ENCODE results near the gene BCDIN3D. TPM values are rescaled to one million over a fixed set of nuclear protein-coding genes. Genes with fewer than 3 reads are reported as not detected.

Gene BCDIN3D
- total RNA-seq, 4 donors from 2014 or later: 2.2 to 6.2 (median 5.5) TPM

DNA sequence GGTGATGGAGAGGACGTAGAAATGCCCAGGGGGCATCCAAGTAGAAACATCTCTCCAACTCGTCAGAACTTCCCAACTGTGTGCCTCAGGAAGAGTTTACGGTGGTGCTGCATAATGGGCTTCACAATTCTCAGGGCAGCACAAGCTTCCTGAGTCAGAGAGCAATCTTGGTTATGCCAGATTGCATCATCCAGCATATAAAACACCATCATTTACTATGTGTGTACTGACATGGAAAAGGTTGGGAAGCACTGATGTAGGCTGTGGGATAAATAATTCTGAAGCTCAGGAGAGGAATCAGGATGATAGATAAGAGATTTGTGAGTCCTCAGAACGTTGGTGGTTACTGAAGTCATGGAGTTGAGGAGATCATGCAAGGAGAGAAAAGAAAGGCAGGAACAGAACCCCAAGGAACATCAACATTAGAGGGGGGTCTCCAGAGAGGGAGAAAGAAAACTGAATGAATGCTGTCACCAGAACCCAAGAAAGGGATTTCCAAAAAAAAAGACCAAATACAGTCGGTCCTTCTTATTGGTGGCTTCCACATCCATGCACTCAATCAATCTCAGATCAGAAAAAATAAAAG is 10.0 kb downstream of the BCDIN3D start:
- TF ChIP-seq POLR2AphosphoS5 (IDR thresholded peaks at IDR 0.05) (no peak), EP300 (IDR thresholded peaks at IDR 0.05) (no peak), POLR2A (IDR thresholded peaks at IDR 0.05; ENCODE audit: low read depth) (no peak)
- TF ChIP-seq, protein P1, sequence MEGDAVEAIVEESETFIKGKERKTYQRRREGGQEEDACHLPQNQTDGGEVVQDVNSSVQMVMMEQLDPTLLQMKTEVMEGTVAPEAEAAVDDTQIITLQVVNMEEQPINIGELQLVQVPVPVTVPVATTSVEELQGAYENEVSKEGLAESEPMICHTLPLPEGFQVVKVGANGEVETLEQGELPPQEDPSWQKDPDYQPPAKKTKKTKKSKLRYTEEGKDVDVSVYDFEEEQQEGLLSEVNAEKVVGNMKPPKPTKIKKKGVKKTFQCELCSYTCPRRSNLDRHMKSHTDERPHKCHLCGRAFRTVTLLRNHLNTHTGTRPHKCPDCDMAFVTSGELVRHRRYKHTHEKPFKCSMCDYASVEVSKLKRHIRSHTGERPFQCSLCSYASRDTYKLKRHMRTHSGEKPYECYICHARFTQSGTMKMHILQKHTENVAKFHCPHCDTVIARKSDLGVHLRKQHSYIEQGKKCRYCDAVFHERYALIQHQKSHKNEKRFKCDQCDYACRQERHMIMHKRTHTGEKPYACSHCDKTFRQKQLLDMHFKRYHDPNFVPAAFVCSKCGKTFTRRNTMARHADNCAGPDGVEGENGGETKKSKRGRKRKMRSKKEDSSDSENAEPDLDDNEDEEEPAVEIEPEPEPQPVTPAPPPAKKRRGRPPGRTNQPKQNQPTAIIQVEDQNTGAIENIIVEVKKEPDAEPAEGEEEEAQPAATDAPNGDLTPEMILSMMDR (IDR thresholded peaks at IDR 0.05): no peak
- no peak for DNase-seq (ENCODE audit: extremely low spot score)
- Histone ChIP-seq H3K4me1 (peaks cover 8 to 13% (median 11%) of the 10 kb centered on the region in 4 donors), H3K27ac (replicated peaks in 1 of 4) (no peak overlapping the region), H3K9me3 (no peaks in the 10 kb centered on the region), H3K27me3 (no peaks in the 10 kb centered on the region), H3K4me3 (no peak overlapping the region), H3K36me3 (no peaks in the 10 kb centered on the region)
- WGBS: 70% methylated on average over 5 of the region's 5 CpGs
- intact Hi-C loops (cut with DNase I): no loop called here

DNA sequence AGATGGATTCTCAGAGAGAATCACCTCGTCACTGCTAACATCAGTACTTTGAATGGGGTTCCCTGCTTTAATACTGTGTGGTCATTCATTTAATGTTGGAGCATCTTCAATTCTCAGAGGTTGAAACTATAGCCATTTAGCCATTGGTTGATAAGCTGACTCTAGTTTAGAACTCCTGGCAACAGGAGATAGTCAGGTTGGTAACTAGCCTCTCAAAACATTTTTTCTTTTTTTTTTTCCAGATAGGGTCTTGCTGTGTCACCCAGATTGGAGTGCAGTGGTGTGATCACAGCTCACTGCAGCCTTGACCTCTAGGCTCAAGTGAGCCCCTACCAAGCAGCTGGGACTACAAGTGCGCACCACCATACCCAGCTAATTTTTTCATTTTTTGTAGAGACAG is 11.2 kb downstream of the BCDIN3D start:
- Histone ChIP-seq H3K4me3 (no peak overlapping the region), H3K36me3 (no peaks in the 10 kb centered on the region), H3K27ac (replicated peaks in 1 of 4) (no peak overlapping the region), H3K4me1 (peaks cover 14 to 23% (median 18%) of the 10 kb centered on the region in 4 donors), H3K9me3 (no peaks in the 10 kb centered on the region), H3K27me3 (no peaks in the 10 kb centered on the region)
- TF ChIP-seq POLR2AphosphoS5 (IDR thresholded peaks at IDR 0.05): no peak
- TF ChIP-seq, protein P1 (IDR thresholded peaks at IDR 0.05): no peak
- TF ChIP-seq POLR2A (IDR thresholded peaks at IDR 0.05; ENCODE audit: low read depth): no peak
- TF ChIP-seq EP300 (IDR thresholded peaks at IDR 0.05): no peak
- WGBS: 91% methylated on average over 2 of the region's 2 CpGs
- intact Hi-C loops (cut with DNase I): no loop called here
- DNase-seq (ENCODE audit: extremely low spot score): no peak

DNA sequence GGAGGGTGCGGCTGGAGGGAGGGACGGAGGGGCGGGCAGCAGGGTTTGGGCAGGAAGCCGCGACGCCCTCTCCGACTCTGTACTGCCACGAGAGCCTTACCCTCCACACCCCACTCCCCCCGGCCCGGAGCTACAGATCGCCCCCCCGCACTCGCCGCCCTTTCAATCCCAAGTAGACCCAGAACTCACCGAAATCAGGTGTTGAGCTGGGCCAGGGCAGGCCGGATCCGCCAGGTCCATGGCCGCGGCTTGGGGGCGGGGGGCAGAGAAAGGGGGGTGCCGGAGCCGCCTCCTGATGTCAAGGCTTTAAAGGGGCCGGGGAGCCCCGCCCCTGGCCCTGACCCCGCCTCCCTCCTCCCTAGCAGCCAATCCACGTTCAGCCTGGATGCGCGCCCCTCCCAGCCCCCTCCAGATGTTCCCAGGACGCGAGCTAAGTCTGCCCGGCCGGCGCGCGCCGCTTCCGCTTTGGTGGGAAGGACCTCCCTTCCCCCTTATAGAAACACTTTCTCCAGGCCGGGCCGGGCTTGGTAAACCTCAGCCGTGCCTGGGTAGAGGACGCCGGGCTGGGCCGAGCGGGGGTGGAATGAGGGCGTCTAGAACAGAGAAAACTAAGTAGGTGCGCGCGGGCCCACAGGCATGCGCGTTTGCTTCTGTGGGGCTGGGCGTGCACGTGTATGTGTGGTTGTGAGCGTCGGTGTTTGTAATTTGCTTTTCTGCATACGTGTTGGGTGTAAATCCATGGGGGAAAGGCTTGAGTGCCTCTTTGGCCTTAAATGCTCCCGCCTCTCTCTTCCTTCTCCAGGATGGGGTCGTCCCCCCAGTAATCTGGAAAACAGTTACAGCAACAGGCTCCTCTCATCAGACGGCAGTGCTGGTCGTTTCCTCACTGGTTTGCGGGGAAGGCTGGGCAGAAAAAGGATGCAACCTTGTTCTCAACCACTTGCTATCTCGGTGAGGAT is 14.5 kb downstream of the BCDIN3D start, which contains the start of gene NCKAP5L:
Gene NCKAP5L (minus strand): TSS at position 281 of the 959 bp plus-strand sequence. CDS start 24,369 bp downstream, outside the sequence.
- peak within 1 kb of the TSS; percentile 94 to 97 (median 96) for H3K27ac ChIP-seq (replicated peaks in 1 of 4)
- H3K4me1 ChIP-seq: peaks cover 47 to 55% (median 50%) of the 10 kb centered on the region in 4 donors
- H3K4me3 ChIP-seq: peak within 1 kb of the TSS; percentile 90 to 95 (median 92)
- no peaks in the 10 kb centered on the region for H3K27me3 ChIP-seq
- H3K36me3 ChIP-seq: peaks cover 0 to 6% (median 0%) of the 10 kb centered on the region in 4 donors
- H3K9me3 ChIP-seq: no peaks in the 10 kb centered on the region
- DNase-seq (ENCODE audit: extremely low spot score): peak; percentile 99
- 1% methylated on average over 36 of the region's 61 CpGs for WGBS
- TF ChIP-seq POLR2A (IDR thresholded peaks at IDR 0.05; ENCODE audit: low read depth): peak; percentile 23
- TF ChIP-seq, protein P1 (IDR thresholded peaks at IDR 0.05): peak in 1 of 3 experiments; percentile 13
- peak; percentile 81 to 88 for TF ChIP-seq POLR2AphosphoS5 (IDR thresholded peaks at IDR 0.05)
- TF ChIP-seq EP300 (IDR thresholded peaks at IDR 0.05): no peak
- intact Hi-C loops (cut with DNase I): no loop called here

DNA sequence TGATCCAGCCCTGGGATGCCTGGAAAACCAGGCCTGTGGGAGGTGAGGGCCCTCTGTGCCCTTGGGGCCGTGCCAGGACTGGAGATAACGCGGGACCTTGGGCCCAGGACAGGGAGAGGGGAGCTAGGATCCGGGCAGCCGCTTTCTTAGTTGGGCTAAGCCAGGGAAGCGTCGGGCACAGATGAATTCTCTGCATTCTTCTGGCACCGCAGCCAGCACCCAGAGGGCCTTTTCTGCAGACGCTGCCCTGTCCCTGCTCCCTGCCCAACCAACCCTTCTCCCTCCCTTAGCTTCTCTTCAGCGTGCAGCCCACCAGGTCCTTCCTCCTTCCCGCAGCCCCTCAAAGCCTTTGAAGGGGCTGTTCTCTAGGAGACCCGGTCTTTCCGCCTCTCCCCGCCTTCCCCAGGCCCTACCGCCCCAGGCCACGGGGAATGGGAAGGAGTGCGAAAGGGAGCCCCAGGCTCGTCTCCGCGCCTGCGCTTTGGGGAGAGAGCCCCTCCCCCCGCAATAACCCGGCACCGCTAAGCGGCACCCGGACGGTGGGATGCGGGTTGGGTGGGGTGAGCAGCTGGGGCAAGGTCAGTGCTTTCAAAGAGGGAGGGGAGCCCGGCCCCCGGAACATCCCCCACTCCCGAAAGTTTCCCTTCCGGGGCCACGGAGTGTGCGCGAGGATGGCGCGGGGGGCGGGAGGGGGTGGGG is 15.4 kb downstream of the BCDIN3D start:
- no peak for DNase-seq (ENCODE audit: extremely low spot score)
- Histone ChIP-seq H3K4me1 (peaks cover 49 to 59% (median 54%) of the 10 kb centered on the region in 4 donors), H3K9me3 (no peaks in the 10 kb centered on the region), H3K27ac (replicated peaks in 1 of 4) (peak overlapping the region; percentile 94 to 97 (median 96)), H3K4me3 (peak overlapping the region; percentile 90 to 95 (median 92)), H3K27me3 (no peaks in the 10 kb centered on the region), H3K36me3 (peaks cover 0 to 14% (median 3%) of the 10 kb centered on the region in 4 donors)
- intact Hi-C loops (cut with DNase I): no loop called here
- WGBS: 0% methylated on average over 8 of the region's 38 CpGs
- peak; percentile 16 to 58 for TF ChIP-seq POLR2AphosphoS5 (IDR thresholded peaks at IDR 0.05)
- no peak for TF ChIP-seq EP300 (IDR thresholded peaks at IDR 0.05)
- TF ChIP-seq, protein P1 (IDR thresholded peaks at IDR 0.05): no peak
- peak; percentile 13 for TF ChIP-seq POLR2A (IDR thresholded peaks at IDR 0.05; ENCODE audit: low read depth)

Data from esophagus muscularis mucosa (tissue), 4 donors.